ENCODE measurements around the gene INPP5A.

The INPP5A gene

DNA sequence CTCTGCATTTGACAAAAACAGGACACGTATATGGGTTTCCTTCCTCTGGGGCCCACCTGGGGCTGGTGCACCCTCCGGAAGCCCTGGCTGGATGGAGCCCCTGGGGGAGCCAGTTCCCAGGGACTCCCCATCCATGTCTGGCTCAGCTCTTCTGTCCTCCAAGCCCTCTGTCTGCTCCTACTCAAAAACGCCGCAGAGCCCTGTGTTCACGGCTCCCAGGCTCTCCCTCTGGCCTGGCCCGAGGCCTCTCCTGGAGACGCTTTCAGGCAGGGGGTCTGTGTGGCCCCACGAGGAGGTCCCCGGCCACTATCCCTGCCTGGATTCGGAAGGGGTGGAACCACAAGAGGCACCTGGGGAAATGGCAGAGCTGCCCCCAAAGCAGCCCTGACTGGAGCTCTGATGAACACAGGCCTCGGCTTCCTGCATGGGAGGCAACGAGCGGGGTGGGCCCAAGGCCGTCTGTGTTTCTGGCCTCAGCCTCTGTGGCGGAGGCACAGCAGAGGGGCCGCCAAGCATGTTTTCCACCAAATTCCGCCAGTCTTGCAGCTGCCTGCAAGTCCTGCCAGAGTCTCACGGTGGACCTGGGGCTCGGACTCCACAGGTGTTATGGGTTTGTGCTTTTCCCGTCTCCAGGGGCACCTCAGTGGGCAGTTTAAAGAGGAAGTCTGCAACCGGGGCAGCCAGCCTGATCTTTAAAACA lies 22.6 kb upstream of the INPP5A start:
- Histone ChIP-seq H3K4me1 (ENCODE audit: low read length) (no peaks in the 10 kb centered on the region), H3K9ac (ENCODE audit: low read length) (no peak overlapping the region), H4K20me1 (ENCODE audit: insufficient read depth, low read length) (no peaks in the 10 kb centered on the region), H3K27ac (ENCODE audit: low read length) (no peak overlapping the region), H3K9me2 (replicated peaks; ENCODE audit: insufficient read depth, low read length) (no peaks in the 10 kb centered on the region), H3K4me3 (ENCODE audit: low read length) (no peak overlapping the region), H3K9me3 (replicated peaks; ENCODE audit: insufficient read depth, low read length) (no peaks in the 10 kb centered on the region), H3K4me2 (ENCODE audit: low read depth, low read length) (no peak overlapping the region), H3F3A (ENCODE audit: insufficient read depth, low read length) (no peaks in the 10 kb centered on the region), H3K79me2 (ENCODE audit: low read length) (no peaks in the 10 kb centered on the region), H3K27me3 (replicated peaks; ENCODE audit: insufficient read depth, low read length) (peaks cover 48% of the 10 kb centered on the region), H3K36me3 (replicated peaks; ENCODE audit: insufficient read depth, low read length) (no peaks in the 10 kb centered on the region), H2AFZ (ENCODE audit: low read length) (no peak overlapping the region)
- no peak for DNase-seq
- TF ChIP-seq EZH2 (optimal IDR thresholded peaks at IDR 0.05; ENCODE audit: low read depth, low read length) (no peak), CTCF (IDR thresholded peaks at IDR 0.05; ENCODE audit: low read length) (no peak)

GRCh38 chr10:132515811-132516726 lies 21.5 kb upstream of the INPP5A start:
- no peak overlapping the region for H2AFZ ChIP-seq (ENCODE audit: low read length)
- H3K27ac ChIP-seq (ENCODE audit: low read length), result no peak overlapping the region
- DNase-seq, result no peak
- no peaks in the 10 kb centered on the region for H3F3A ChIP-seq (ENCODE audit: insufficient read depth, low read length)
- no peak for TF ChIP-seq EZH2phosphoT487 (IDR thresholded peaks at IDR 0.05; ENCODE audit: low read length)
- no peak for TF ChIP-seq CTCF (IDR thresholded peaks at IDR 0.05; ENCODE audit: low read length)
- no peak for TF ChIP-seq EZH2 (optimal IDR thresholded peaks at IDR 0.05; ENCODE audit: low read depth, low read length)
- no peaks in the 10 kb centered on the region for H3K9me3 ChIP-seq (replicated peaks; ENCODE audit: insufficient read depth, low read length)
- H3K4me1 ChIP-seq (ENCODE audit: low read length), result no peaks in the 10 kb centered on the region
- H3K79me2 ChIP-seq (ENCODE audit: low read length), result no peaks in the 10 kb centered on the region
- H3K9ac ChIP-seq (ENCODE audit: low read length), result no peak overlapping the region
- peaks cover 47% of the 10 kb centered on the region for H3K27me3 ChIP-seq (replicated peaks; ENCODE audit: insufficient read depth, low read length)
- no peak overlapping the region for H3K4me2 ChIP-seq (ENCODE audit: low read depth, low read length)
- no peaks in the 10 kb centered on the region for H4K20me1 ChIP-seq (ENCODE audit: insufficient read depth, low read length)
- H3K9me2 ChIP-seq (replicated peaks; ENCODE audit: insufficient read depth, low read length), result no peaks in the 10 kb centered on the region
- H3K36me3 ChIP-seq (replicated peaks; ENCODE audit: insufficient read depth, low read length), result no peaks in the 10 kb centered on the region
- no peak overlapping the region for H3K4me3 ChIP-seq (ENCODE audit: low read length)

DNA sequence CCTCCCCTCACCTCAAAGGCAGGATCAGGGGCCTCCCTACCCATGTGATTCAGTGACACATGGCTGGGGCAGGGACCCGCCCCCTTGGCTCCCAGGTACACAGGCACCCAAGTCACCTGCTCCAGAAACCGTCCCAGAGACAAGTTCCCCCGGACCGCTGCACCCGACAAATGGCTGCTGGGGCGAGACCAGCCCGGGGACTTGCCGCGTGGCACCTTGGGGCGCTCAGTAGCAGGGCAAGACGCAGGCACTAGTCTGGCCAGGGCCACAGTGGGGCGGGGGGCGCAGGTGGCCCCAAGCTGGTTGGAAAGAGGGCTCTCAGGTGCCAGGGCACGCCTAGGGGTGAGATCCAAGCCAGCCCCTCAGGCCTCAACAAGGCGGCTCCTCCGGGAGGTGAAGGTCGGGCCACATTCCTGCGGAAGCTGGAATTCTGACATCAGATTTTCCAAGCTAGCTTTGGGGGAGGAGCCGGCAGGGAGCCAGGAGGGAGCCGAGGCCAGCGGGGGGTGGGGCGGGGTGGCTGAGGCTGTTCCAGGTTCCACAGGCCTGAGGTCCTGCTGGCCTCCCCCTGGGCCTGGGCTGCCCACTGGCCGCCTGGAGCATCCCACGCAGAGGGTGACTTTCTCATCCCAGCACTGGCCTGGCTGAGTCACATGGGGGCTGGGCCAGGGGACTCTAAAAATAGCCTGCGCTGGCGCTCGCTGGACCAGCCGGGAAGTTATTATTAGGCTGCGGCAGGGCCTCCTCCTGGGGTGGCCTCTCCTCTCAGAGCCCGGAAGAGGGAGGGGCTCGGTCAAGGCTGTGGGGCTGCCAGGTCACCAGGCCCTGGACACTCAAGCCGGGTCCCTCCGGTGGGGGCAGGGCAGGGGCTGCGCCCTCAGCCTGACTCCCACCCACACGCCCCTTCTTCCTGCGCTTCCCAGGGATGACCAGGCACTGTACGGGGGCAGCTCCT lies 20.5 kb upstream of the INPP5A start:
- Histone ChIP-seq H3K79me2 (ENCODE audit: low read length) (no peaks in the 10 kb centered on the region), H2AFZ (ENCODE audit: low read length) (no peak overlapping the region), H3K4me1 (ENCODE audit: low read length) (no peaks in the 10 kb centered on the region), H3K27ac (ENCODE audit: low read length) (no peak overlapping the region), H3K9me2 (replicated peaks; ENCODE audit: insufficient read depth, low read length) (no peaks in the 10 kb centered on the region), H3K36me3 (replicated peaks; ENCODE audit: insufficient read depth, low read length) (no peaks in the 10 kb centered on the region), H4K20me1 (ENCODE audit: insufficient read depth, low read length) (no peaks in the 10 kb centered on the region), H3F3A (ENCODE audit: insufficient read depth, low read length) (no peaks in the 10 kb centered on the region), H3K9me3 (replicated peaks; ENCODE audit: insufficient read depth, low read length) (no peaks in the 10 kb centered on the region), H3K9ac (ENCODE audit: low read length) (no peak overlapping the region), H3K27me3 (replicated peaks; ENCODE audit: insufficient read depth, low read length) (peaks cover 41% of the 10 kb centered on the region), H3K4me2 (ENCODE audit: low read depth, low read length) (no peak overlapping the region), H3K4me3 (ENCODE audit: low read length) (no peak overlapping the region)
- DNase-seq, result no peak
- TF ChIP-seq CTCF (IDR thresholded peaks at IDR 0.05; ENCODE audit: low read length), result no peak
